NCI-H2227 (cell line): ENCODE results near the gene KIAA0513.
"Not testable (repeated sequence)": the region's sequence is repeated elsewhere in the genome, so short reads cannot be mapped to it uniquely, and the experiment has no call there.

Source experiments
- DNase-seq: peaks from one replicate; lab custom pipeline; 2025; ENCODE audit not compliant: unreplicated experiment; lab: John Stamatoyannopoulos, UW

KIAA0513 gene

DNA sequence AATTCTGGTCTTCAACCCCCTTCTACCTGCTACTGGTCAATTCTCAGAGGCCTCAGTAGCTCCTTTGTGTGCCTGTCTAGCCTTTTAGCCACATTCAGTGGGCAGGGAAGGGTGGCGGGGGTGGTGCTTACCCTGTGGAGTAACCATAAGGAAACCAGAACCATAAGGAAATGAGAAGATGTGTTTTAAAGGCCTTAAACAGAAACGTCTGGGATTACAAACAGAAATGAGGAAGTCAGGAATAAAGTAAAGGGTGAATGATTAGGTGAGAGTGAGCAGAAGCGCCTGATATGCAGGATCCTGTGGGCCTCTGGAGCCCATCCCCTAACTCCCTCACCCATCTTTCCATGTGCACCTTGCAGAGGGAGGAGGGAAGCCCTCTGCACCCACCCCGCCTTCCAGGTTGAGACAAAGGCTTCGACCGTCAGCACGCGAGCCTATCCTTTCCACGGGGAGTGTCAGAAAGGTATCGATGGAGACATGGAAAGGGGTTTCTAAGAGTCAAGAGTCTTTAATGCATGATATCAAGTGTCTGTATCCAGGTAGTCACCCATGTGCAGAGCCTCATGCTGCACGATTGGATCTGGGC lies 20.4 kb downstream of the KIAA0513 start:
- no peak for DNase-seq

DNA sequence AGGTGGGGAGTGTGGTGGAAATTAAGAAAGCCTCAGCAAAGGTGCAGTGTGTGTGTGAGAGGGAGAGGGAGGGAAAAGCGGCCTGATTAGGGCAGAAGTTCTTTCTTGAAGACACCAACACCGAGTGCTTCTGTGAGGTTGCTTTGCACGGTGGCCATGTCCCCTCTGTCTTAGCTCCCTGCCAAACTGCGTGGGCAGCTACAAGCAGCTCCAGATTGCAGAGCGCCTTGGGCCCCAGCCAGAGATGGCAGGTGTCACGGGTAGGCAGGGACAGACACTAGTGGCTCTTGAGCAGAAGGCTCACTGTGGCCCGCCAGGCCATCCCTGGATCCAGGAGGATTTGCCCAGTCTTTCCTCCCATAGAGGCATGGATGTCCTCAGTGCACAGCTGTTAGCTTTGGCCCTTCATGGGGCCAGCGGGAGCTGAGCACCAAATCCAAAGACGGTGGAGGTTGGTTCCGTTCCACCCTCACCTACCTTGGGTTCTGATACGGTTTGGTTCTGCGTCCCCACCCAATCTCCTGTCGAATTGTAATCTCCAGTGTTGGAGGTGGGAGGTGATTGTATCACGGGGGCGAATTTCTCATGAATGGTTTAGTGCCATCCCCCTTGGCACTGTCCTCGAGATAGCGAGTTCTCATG lies 21.4 kb downstream of the KIAA0513 start:
- no peak for DNase-seq

DNA sequence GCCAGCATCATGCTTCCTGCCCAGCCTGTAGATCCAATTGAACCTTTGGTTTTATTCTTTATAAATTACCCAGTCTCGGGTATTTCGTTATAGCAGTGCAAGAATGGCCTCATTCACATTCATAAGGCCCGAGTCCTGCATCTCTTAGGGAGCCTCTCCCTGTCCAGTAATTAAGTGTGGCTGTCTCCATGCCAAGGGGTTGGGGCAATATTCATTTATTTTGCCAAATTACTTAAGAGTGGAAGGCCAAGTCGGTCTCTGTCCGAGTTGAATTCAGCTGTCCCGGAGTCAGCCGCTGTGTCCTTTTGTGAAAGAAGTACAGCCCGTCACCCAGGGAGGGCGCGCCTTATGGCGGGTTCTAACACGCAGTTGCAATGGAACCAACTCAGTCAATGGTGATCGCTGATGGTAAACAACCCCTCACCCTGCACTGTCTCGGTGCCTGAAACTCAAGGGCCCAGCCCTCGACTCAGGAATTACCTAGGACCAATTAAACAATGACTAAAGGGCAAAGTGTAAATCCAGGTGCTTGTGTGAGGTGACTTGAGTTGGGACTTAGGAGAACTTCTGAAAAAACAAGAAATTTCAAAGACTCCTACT lies 22.2 kb downstream of the KIAA0513 start:
- no peak for DNase-seq

DNA sequence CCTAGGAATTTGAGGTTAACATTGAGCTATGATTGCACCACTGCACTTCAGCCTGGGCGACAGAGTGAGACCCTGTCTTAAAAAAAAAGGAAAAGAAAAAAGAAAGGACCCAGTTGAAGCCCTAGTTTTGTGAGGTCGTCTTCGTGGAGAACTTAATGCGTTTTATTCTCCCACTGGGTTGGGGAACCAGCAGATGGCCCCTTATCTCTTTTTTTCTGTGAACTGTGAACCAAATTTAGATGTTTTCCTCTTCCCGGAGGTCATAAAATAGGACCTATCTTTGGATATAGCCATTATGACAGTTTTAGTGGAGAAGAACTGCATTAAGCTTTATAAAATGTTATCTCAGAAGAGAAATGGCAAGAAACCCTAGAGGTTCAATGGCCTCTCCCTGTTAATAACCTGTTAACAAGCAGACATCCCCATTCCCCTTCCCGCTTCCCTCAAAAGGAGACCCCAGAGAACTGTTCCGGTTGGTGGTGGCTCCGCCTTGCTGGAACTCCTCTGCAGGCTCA lies 23.5 kb downstream of the KIAA0513 start:
- DNase-seq, result no peak

DNA sequence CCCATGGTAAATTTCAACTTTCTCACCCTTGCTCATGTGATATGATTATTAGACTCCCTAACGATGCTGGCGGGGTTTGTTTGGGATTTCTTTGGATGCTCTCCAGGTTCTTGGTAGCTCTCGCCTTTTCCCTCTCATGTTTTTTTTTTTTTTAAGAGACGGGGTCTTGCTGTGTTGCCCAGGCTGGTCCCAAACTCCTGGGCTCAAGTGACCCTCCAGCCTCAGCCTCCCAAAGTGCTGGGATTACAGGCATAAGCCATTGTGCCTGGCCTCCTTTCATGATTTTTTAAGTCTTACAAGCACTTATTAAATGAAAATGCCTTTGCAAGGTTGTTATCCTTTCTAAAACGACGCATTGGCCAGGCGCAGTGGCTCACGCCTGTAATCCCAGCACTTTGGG lies 24.1 kb downstream of the KIAA0513 start:
- DNase-seq, result no peak

DNA sequence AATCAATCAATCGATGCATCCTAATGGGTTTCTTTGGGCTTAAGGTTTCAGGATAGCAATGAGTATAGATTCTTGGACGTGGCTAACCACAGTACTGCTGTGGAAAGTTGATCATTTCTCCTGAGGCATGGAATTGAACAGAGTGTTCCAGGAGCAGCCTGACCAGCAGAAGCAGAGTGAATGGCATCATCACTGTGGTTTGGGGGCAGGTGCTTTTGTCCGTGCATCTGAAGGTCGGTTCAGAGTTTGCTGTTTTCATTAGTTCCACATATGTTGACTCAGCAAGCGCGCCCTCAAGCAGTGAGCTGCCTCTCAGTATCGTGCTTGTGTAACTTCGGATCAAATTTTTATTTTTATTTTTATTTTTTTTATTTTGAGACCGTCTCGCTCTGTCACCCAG lies 24.9 kb downstream of the KIAA0513 start:
- DNase-seq, result no peak

DNA sequence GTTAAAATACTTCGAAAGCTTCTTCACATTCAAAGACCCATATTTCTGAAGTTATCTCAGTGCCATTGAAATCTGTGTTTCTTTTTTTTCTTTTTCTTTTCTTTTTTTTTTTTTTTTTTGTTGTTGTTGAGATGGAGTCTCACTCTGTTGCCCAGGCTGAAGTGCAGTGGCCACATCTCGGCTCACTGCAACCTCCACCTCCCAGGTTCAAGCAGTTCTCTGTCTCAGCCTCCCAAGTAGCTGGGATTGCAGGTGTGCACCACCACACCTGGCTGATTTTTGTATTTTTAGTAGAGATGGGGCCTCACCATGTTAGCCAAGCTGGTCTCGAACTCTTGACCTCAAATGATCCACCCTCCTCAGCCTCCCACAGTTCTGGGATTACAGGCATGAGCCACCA lies 26.7 kb downstream of the KIAA0513 start:
- not testable (repeated sequence) for DNase-seq

DNA sequence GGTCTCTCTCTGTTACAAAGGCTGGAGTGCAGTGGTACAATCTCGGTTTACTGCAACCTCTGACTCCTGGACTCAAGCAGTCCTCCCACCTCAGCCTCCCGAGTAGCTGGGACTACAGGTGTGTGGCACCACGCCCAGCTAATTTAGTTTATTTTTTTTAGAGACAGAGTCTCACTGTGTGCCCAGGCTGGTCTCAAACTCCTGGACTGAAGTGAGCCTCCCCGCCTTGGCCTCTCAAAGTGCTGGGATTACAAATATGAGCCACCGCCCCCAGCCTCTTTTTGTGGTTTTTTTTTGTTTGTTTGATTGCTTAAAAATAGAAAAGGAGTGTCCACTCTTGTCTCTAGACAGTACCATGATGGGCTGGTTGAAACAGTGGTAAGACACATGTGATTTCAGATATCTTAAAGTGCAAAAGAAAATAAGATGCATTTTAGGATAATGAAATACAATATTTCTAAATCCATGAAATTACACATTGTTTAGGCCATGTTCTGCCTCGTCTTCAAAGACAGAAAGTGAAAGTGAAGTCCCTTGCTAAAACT lies 27.4 kb downstream of the KIAA0513 start:
- DNase-seq, result no peak

DNA sequence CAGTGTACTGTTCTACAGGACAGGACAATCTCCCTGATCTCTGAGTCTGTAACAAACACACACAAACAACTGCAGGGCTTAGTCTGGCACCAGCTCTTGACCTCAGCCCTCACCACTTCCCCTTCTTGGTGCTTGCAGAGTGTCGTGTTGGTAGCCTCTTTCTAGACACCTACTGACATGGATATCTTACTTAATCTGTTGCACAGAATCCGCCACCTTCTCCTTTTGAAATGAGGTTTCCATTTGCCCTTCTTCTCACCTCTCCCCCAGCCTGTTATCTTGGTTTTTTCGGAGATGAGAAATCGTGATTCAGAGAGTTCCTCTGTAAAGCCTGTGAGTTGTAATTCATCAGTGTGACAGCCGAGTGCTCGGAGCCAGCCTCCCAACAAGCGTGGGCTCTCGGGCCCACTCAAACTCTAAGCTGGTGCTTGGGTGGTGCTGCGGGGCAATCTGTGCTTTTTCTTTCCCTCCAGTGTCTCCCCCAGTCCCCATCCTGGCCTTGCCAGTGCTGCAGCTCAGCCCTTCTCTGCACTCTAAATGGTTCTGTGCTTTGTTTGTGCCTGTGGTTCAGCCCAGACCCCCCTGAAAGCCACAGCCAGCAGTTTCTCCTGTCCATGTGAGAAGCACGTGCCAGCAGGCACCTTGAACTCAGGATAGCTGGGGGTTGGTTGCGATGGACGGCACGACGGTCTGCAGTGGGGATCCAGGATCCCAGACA lies 28.1 kb downstream of the KIAA0513 start:
- no peak for DNase-seq

DNA sequence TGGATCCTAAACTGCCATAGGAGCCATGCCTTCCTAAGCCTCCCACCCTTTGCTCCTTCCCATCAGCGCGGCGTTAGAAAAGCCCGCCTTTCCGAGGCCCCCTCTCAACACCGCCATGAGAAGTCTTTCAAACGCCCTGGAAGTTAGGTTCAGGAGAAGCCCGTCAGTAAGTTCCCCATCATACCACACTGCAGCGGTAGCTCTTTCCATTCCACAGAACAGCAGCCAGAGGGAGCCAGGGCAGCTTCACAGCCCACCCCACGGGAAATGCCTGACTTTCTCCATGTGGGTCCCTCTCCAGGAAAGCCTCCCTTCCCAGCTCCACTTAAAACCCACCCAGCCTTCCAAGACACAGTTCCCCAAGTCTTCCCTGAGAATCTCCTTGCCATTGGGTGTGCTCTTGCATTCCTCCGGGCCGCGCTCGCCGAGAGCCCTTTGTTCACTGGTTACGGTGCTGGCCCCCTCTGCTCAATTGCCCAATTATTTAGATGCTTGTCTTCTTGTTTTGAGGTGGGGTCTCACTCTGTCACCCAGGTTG lies 28.7 kb downstream of the KIAA0513 start:
- no peak for DNase-seq

DNA sequence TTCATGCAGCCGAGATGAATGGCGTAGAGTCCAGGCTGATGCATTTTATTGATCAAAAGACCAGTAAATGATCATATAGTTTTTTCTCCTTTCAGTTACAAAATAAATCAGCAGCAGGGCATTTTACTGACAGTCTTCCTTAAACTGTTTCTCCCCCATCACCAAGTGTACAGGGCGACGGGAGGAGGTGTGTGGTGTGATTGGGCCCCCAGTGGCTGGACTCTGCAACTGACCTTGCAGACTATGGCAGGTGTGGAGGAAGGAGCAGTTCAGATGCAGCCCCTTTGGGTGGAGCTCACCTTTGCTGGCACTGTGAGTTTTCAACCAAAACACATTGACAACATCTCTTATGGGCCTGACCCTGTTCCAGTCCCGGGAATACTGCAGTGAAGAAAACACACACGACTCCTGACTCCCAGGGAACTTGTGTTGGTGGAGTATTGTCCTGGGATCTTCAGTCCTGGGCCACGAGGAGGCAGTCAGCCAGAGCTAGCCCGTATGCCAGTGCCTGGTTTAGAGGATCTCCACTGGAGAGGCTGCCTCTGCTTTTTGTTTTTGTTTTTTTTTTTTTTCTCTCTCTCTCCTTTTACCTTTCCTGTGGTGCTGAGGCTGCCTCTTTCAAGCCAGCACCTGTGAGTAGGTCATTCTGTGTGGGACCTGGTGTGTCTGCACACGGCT lies 29.8 kb downstream of the KIAA0513 start:
- no peak for DNase-seq

DNA sequence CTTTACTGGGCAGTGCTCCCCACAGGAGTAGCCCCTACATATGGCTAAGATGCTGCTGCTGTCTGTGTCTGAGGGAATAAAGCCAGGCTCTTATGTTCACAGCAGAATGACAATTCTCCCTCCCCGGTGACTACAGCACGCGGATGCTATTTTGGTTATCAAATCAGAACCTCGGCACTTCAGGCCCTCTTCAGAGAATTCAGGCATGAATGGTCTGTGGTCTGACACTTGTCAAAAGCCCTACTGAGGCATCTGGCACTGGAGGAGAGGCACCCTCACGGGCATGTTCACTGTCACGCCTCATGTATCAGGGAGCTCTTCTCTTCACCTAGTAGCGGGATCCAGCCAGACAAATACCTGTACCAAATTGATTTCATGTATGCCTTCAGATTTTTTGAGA lies 30.4 kb downstream of the KIAA0513 start:
- no peak for DNase-seq

DNA sequence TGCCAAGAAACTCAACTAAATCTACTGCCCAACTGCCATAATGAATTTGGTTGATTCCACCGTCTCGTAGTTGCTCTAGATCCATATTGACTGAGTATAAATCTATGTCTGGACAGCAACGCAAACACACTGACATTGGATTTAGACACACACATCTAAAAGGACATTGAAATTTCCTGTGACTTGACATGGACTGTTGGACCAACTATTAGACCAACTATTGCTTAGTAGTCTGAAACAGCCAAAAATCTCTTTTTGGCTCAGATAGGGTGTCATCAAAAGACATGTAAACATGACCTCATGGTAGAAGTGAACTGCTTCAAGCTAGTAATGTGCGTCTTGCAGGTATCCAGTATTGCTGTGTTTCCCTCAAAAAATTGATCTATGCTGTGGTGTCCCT lies 31.3 kb downstream of the KIAA0513 start:
- DNase-seq, result no peak

DNA sequence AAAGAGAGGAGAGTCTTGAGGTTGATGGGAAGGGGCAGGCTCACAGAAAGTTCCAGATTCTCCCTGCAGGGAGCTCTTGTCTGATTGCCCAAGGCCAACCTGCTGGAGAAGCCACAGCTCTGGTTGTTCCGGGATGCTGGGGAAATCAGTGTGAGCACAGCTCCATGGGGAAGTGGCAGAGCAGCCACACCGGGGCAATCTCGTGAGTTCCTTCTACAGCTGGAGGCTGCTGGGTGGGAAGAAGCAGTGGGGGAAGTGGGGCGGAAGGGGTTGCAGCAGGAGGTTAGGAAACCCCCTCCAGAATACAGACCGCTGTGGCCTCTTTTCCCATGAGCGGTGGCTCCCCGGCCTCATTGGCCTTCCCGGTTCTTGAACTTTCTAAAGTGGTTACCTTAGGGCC lies 34.0 kb downstream of the KIAA0513 start:
- no peak for DNase-seq

DNA sequence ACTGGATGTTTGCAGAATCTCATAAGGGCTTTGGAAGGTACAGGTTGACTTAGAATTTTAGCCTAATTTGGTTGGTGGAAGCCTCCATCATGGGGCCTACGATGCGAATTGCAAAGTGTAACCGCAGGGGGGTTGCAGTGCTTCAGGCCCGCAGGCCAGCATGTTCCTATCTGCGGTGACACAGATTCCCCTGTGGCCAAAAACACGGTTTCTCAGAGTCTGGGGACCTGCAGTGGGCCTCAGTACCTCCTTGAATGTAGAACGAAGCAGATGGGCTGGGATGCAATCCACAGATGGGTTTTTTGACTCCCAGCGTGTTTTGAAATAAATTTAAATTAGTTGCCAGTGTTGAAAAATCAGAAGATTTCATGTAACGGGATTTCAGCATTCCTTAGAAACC lies 34.7 kb downstream of the KIAA0513 start:
- DNase-seq, result no peak

DNA sequence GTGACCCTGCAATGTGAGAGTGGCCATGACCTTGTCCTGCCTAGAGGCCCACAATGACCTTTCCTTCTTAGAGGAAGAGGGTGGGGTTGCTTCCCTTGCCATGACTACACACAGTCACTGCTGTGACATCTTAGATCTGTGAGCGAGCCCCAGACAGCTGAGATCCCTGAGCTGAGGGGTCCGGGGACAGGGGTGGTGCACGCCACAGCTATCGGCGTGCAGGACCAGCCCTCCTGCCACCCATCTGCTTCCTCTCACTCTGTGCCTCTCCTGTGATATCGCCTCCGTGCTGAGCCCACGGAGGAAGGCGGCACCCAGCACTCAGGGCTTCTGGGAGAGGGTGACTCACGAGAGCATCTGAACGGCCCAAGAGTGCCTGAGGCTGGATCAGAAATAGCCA lies 35.2 kb downstream of the KIAA0513 start:
- DNase-seq, result no peak

DNA sequence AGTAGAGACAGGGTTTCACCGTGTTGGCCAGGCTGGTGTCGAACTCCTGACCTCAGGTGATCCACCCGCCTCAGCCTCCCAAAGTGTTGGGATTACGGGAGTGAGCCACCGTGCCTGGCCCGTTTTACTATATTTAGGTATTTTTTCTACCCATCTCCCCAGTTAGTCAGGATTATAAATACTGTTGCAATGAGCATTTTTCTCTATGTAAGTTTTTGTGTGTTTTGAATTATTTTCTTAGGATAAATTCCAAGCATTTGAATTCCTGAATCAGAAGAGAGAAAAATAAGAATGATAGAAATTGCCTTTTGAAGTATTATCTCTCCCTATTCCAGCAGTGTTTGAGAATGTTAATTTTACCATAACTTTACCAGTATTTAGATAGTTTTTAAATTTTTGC lies 36.6 kb downstream of the KIAA0513 start:
- DNase-seq, result no peak

DNA sequence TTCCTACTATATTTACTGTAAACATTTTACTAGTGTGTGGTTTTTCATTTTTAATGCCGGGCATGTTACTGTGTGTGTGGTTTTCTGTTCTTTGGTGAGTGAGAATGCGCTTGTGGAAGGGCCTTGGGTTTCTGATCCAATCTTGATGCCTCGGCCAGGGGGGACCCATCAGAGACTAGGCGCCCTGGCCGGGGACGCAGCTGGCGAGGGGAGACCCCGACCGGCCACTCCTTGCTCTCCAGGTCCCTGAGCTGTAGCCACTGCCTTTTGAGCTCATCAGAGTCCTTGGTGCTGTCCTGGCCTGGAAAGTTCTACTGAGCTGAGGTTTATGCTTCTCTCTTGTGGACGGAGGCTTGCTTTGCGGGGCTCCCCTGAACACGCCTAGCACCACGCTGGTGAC lies 37.5 kb downstream of the KIAA0513 start:
- no peak for DNase-seq

DNA sequence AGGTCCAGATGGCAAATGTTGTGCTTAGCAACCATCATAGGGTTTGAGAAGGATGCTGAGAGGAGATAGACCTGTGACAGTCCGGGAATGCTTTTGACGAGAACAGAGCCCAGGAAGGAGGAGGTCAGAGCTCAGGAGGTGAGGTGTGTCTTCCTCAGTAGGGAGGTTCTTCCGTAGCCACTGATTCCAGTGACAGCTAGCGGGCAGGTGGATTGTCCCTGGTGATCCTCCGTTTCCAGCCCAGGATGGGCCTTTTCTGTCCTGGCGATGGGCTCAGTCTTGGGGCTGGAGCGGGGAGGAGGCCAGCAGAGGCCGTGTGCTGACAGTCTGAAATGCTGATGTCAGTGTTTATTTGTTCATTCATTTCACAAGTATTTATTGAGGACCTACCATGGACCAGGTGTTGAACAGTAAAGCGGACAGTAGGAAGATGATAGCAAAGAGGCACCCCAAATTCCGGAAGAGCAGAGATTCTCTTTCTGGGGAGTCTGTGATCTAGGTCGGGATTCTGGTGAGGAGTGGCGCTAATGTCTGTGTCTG lies 38.8 kb downstream of the KIAA0513 start:
- DNase-seq, result no peak

DNA sequence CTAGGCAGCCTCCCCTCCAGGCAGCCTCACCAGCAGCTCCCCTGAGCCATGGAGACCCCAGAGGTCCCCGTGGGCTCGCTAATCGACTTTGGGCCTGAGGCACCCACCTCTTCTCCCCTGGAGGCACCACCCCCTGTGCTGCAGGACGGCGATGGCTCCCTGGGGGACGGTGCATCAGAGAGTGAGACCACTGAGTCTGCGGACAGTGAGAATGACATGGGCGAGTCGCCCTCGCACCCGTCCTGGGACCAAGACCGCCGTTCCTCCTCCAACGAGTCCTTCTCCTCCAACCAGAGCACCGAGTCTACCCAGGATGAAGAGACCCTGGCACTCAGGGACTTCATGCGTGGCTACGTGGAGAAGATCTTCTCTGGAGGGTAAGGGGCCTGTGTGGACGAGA lies 39.4 kb downstream of the KIAA0513 start:
- DNase-seq, result no peak

DNA sequence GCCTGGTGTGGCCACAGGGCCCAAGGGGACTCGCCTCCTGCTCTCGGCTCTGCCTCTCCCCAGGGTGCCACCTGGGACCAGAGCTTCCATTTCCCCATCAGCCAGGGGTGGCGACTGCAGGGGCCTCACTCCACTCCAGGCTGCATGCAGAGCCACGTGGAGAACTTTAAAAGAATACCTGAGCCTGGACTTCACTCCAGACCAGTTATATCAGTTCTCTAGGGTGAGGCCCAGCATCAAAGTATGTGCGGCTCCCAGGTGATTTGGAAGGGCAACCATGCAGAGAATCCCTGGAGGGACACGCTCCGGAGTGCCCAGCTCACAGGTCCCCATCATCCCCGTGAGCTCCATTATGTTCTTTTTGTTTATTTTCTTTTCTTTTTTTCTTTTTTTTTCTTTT lies 39.8 kb downstream of the KIAA0513 start:
- DNase-seq, result no peak
